OCI-LY7 (cell line): ENCODE data around the gene MIA2. TPM values are rescaled to one million over a fixed set of nuclear protein-coding genes. Genes with fewer than 3 reads are reported as not detected.

ENCODE experiments used
- BruUV-seq: library from RNA; stranded (reverse); fragments of 400-500 nt; replicated peaks from 2 replicates; lab custom pipeline; 2021; lab: Mats Ljungman, UMichigan
- CTCF ChIA-PET: fragments of 300-600 bp; sonication (Branson Sonifier 250); formaldehyde crosslinking; loops from one replicate; lab custom pipeline; 2022; ENCODE audit warnings: antibody characterized with exemption; ENCODE audit not compliant: unreplicated experiment; lab: Charles Lee
- POLR2A ChIA-PET: fragments of 300-600 bp; sonication (Branson Sonifier 250); formaldehyde crosslinking; loops from one replicate; lab custom pipeline; 2022; ENCODE audit warnings: antibody characterized with exemption; lab: Charles Lee
- DNase-seq: peaks from one replicate; pipeline ENCODE4 v3.0.0-alpha.2; 2015; ENCODE audit warnings: low spot score
- H2AFZ ChIP-seq: fragments of 200-600 bp; sonication (generic), shearing (Covaris generic); 2 replicates; pipeline ENCODE4 v1.6.1; 2014; ENCODE audit warnings: mild to moderate bottlenecking, antibody characterized with exemption, low read length, moderate library complexity
- H3K27ac ChIP-seq: fragments of 200-600 bp; sonication (generic); 2 replicates; pipeline ENCODE4 v1.5.1; 2014; ENCODE audit warnings: mixed run types, low read depth, mild to moderate bottlenecking, moderate library complexity, low read length, inconsistent platforms; ENCODE audit not compliant: poor library complexity, severe bottlenecking
- H3K36me3 ChIP-seq: fragments of 200-600 bp; sonication (generic); 2 replicates; pipeline ENCODE4 v1.6.1; 2014; ENCODE audit warnings: mild to moderate bottlenecking, antibody characterized with exemption, low read length, moderate library complexity, mixed read lengths; ENCODE audit not compliant: insufficient read depth
- H3K4me1 ChIP-seq: fragments of 200-600 bp; sonication (generic); 2 replicates; pipeline ENCODE4 v1.5.1; 2014; ENCODE audit warnings: mild to moderate bottlenecking, low read length; ENCODE audit not compliant: insufficient read depth, poor library complexity, severe bottlenecking
- H3K4me2 ChIP-seq: fragments of 200-600 bp; sonication (generic); 2 replicates; pipeline ENCODE4 v1.6.1; 2014; ENCODE audit warnings: mild to moderate bottlenecking, low read length
- H3K4me3 ChIP-seq: fragments of 200-600 bp; sonication (generic); 2 replicates; pipeline ENCODE4 v1.5.1; 2014; ENCODE audit warnings: mild to moderate bottlenecking, low read depth, low read length; ENCODE audit not compliant: poor library complexity, severe bottlenecking
- H3K79me2 ChIP-seq: fragments of 200-600 bp; sonication (generic); 2 replicates; pipeline ENCODE4 v1.6.1; 2016; ENCODE audit warnings: low read depth, mild to moderate bottlenecking, low read length, moderate library complexity, mixed read lengths; ENCODE audit not compliant: insufficient read depth
- H3K9me2 ChIP-seq: fragments of 200-600 bp; sonication (generic); 2 replicates; pipeline ENCODE4 v1.6.1; 2016; ENCODE audit warnings: mild to moderate bottlenecking, low read length, mixed read lengths; ENCODE audit not compliant: insufficient read depth
- H3K9me3 ChIP-seq: fragments of 200-600 bp; sonication (generic); 2 replicates; pipeline ENCODE4 v1.6.1; 2014; ENCODE audit warnings: mild to moderate bottlenecking, mixed run types, low read length, mixed read lengths
- H4K20me1 ChIP-seq: fragments of 200-600 bp; sonication (generic); 2 replicates; pipeline ENCODE4 v1.6.1; 2014; ENCODE audit warnings: mild to moderate bottlenecking, antibody characterized with exemption, low read length, moderate library complexity, mixed read lengths; ENCODE audit not compliant: insufficient read depth
- EZH2phosphoT487 ChIP-seq: fragments of 200-600 bp; sonication (generic); IDR thresholded peaks from 2 replicates; pipeline ENCODE4 v1.6.1; 2018; ENCODE audit warnings: low read depth, borderline replicate concordance, mild to moderate bottlenecking, mixed run types, antibody characterized with exemption, low read length, moderate library complexity, mixed read lengths
- intact Hi-C: fragments of 100-400 bp; cut with micrococcal nuclease; formaldehyde crosslinking; loops from one replicate; pipeline ENCODE4 v1.10.0; 2022; ENCODE audit not compliant: unreplicated experiment
- total RNA-seq, 2 experiments: library from RNA; depleted of rRNA in 1 of 2; stranded (reverse); fragments of >200 nt in 1 of 2; shearing (Covaris generic) in 1 of 2; gene quantifications; 2 replicates each; pipeline ENCODE4 v1.2.3, GENCODE V29; 2014 to 2022
- TF ChIP-seq, protein P1 (sequence below): fragments of 200-600 bp; sonication (generic); conservative IDR thresholded peaks from 2 replicates; pipeline ENCODE4 v1.5.1; 2014; ENCODE audit warnings: mild to moderate bottlenecking, antibody characterized with exemption, low read length, moderate library complexity, mixed read lengths

The MIA2 gene
- total RNA-seq, 2 experiments from 2014 or later = 20.2 to 28.3 TPM

DNA sequence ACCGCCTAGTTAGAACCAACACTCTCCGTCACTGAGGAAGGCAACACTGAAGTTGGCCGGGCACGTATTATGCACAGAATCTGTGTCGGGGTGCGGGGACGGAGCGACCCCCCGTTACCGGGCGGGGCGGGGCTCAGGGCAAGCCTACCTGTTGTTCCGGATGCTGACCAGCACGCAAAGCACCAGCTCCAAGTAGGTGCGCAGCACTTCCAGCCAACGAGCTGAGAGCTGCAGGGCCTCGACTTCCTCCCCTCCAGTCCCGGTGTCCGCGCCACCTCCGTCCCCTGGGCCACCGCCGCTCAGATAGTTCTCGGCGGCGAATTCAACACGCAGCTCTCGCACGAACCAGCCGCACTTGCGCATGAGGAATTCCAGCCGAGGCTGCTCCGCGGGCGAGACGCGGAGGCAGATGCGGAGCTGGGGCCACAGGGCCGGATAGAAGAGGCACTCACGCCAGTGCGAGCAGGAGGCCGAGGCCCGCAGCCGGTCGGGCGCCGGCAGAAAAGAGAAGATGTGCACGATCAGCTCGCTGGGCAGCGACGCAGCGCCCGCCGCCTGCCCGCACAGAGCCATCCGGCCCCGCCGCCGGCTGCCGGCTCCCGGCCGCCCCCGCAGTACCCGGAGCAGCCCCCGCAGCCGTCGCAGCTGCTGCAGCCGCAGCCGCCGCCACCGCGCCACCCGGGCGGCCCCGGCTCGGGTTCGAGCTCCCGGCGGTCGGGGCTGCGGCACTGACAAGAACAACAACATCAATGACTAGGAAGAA, 197.9 kb downstream of the MIA2 start:
- Histone ChIP-seq H3K36me3 (no peaks in the 10 kb centered on the region), H3K27ac (peak overlapping the region; percentile 82), H4K20me1 (peaks cover 21% of the 10 kb centered on the region), H3K9me3 (no peaks in the 10 kb centered on the region), H3K79me2 (peaks cover 57% of the 10 kb centered on the region), H3K4me2 (peak overlapping the region; percentile 96), H3K4me1 (peaks cover 35% of the 10 kb centered on the region), H3K4me3 (peak overlapping the region; percentile 90), H2AFZ (peak overlapping the region; percentile 31; the same call in 1 of the 2 replicates), H3K9me2 (no peaks in the 10 kb centered on the region)
- TF ChIP-seq, protein P1, sequence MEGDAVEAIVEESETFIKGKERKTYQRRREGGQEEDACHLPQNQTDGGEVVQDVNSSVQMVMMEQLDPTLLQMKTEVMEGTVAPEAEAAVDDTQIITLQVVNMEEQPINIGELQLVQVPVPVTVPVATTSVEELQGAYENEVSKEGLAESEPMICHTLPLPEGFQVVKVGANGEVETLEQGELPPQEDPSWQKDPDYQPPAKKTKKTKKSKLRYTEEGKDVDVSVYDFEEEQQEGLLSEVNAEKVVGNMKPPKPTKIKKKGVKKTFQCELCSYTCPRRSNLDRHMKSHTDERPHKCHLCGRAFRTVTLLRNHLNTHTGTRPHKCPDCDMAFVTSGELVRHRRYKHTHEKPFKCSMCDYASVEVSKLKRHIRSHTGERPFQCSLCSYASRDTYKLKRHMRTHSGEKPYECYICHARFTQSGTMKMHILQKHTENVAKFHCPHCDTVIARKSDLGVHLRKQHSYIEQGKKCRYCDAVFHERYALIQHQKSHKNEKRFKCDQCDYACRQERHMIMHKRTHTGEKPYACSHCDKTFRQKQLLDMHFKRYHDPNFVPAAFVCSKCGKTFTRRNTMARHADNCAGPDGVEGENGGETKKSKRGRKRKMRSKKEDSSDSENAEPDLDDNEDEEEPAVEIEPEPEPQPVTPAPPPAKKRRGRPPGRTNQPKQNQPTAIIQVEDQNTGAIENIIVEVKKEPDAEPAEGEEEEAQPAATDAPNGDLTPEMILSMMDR = no peak
- no peak for TF ChIP-seq EZH2phosphoT487
- intact Hi-C loops = loop anchor here (1.0 to 5.0 kb wide), 4 partner anchors 164 to 329 kb away; partner anchors contain the start of genes MIA2, PNN and SEC23A
- CTCF ChIA-PET = interaction anchor here (0.7 kb wide), 1 partner anchor 164 kb away, joined by 4 read pairs; no protein-coding TSS in a partner anchor
- DNase-seq = peak; percentile 72
- no TSS peak for BruUV-seq
- POLR2A ChIA-PET = interaction anchor here (0.6 to 4.7 kb wide), 8 partner anchors 8 to 758 kb away, joined by 3 to 35 read pairs (median 7); partner anchors contain the start of genes GEMIN2 and SEC23A

GRCh38 chr14:39432179-39432618, 198.5 kb downstream of the MIA2 start, which contains the start of gene FBXO33:
TSS of gene FBXO33 (minus strand) at chr14:39432433. CDS start at chr14:39432162, 271 bp downstream.
- DNase-seq = peak; percentile 96
- TF ChIP-seq, protein P1 = no peak
- no peak for TF ChIP-seq EZH2phosphoT487
- intact Hi-C loops = loop anchor here (1.0 to 5.0 kb wide), 4 partner anchors 165 to 329 kb away; partner anchors contain the start of genes MIA2, PNN and SEC23A
- Histone ChIP-seq H3K9me2 (no peaks in the 10 kb centered on the region), H3K4me1 (peaks cover 33% of the 10 kb centered on the region), H4K20me1 (peaks cover 21% of the 10 kb centered on the region), H2AFZ (peak within 1 kb of the TSS; percentile 90), H3K4me3 (peak within 1 kb of the TSS; percentile 90), H3K9me3 (no peaks in the 10 kb centered on the region), H3K4me2 (peak within 1 kb of the TSS; percentile 96), H3K27ac (peak within 1 kb of the TSS; percentile 91), H3K79me2 (peaks cover 51% of the 10 kb centered on the region), H3K36me3 (no peaks in the 10 kb centered on the region)
- BruUV-seq = no TSS peak
- ChIA-PET CTCF (interaction anchor here (0.7 kb wide), 1 partner anchor 165 kb away, joined by 4 read pairs; no protein-coding TSS in a partner anchor), POLR2A (interaction anchor here (0.6 to 4.7 kb wide), 8 partner anchors 9 to 1307 kb away, joined by 3 to 35 read pairs (median 7); partner anchors contain the start of genes GEMIN2 and SEC23A)
